OCI-LY7 (cell line): ENCODE measurements around the gene UBE4B. TPM values are rescaled to one million over a fixed set of nuclear protein-coding genes. Genes with fewer than 3 reads are reported as not detected.

Experiments
- BruUV-seq: library from RNA; stranded (reverse); fragments of 400-500 nt; replicated peaks from 2 replicates; lab custom pipeline; 2021; lab: Mats Ljungman, UMichigan
- CTCF ChIA-PET: fragments of 300-600 bp; sonication (Branson Sonifier 250); formaldehyde crosslinking; loops from one replicate; lab custom pipeline; 2022; ENCODE audit warnings: antibody characterized with exemption; ENCODE audit not compliant: unreplicated experiment; lab: Charles Lee
- POLR2A ChIA-PET: fragments of 300-600 bp; sonication (Branson Sonifier 250); formaldehyde crosslinking; loops from one replicate; lab custom pipeline; 2022; ENCODE audit warnings: antibody characterized with exemption; lab: Charles Lee
- DNase-seq: peaks from one replicate; pipeline ENCODE4 v3.0.0-alpha.2; 2015; ENCODE audit warnings: low spot score
- H2AFZ ChIP-seq: fragments of 200-600 bp; sonication (generic), shearing (Covaris generic); 2 replicates; pipeline ENCODE4 v1.6.1; 2014; ENCODE audit warnings: mild to moderate bottlenecking, antibody characterized with exemption, low read length, moderate library complexity
- H3K27ac ChIP-seq: fragments of 200-600 bp; sonication (generic); 2 replicates; pipeline ENCODE4 v1.5.1; 2014; ENCODE audit warnings: mixed run types, low read depth, mild to moderate bottlenecking, moderate library complexity, low read length, inconsistent platforms; ENCODE audit not compliant: poor library complexity, severe bottlenecking
- H3K36me3 ChIP-seq: fragments of 200-600 bp; sonication (generic); 2 replicates; pipeline ENCODE4 v1.6.1; 2014; ENCODE audit warnings: mild to moderate bottlenecking, antibody characterized with exemption, low read length, moderate library complexity, mixed read lengths; ENCODE audit not compliant: insufficient read depth
- H3K4me1 ChIP-seq: fragments of 200-600 bp; sonication (generic); 2 replicates; pipeline ENCODE4 v1.5.1; 2014; ENCODE audit warnings: mild to moderate bottlenecking, low read length; ENCODE audit not compliant: insufficient read depth, poor library complexity, severe bottlenecking
- H3K4me2 ChIP-seq: fragments of 200-600 bp; sonication (generic); 2 replicates; pipeline ENCODE4 v1.6.1; 2014; ENCODE audit warnings: mild to moderate bottlenecking, low read length
- H3K4me3 ChIP-seq: fragments of 200-600 bp; sonication (generic); 2 replicates; pipeline ENCODE4 v1.5.1; 2014; ENCODE audit warnings: mild to moderate bottlenecking, low read depth, low read length; ENCODE audit not compliant: poor library complexity, severe bottlenecking
- H3K79me2 ChIP-seq: fragments of 200-600 bp; sonication (generic); 2 replicates; pipeline ENCODE4 v1.6.1; 2016; ENCODE audit warnings: low read depth, mild to moderate bottlenecking, low read length, moderate library complexity, mixed read lengths; ENCODE audit not compliant: insufficient read depth
- H3K9me2 ChIP-seq: fragments of 200-600 bp; sonication (generic); 2 replicates; pipeline ENCODE4 v1.6.1; 2016; ENCODE audit warnings: mild to moderate bottlenecking, low read length, mixed read lengths; ENCODE audit not compliant: insufficient read depth
- H3K9me3 ChIP-seq: fragments of 200-600 bp; sonication (generic); 2 replicates; pipeline ENCODE4 v1.6.1; 2014; ENCODE audit warnings: mild to moderate bottlenecking, mixed run types, low read length, mixed read lengths
- H4K20me1 ChIP-seq: fragments of 200-600 bp; sonication (generic); 2 replicates; pipeline ENCODE4 v1.6.1; 2014; ENCODE audit warnings: mild to moderate bottlenecking, antibody characterized with exemption, low read length, moderate library complexity, mixed read lengths; ENCODE audit not compliant: insufficient read depth
- CTCF ChIP-seq: fragments of 200-600 bp; sonication (generic); conservative IDR thresholded peaks from 2 replicates; pipeline ENCODE4 v1.5.1; 2014; ENCODE audit warnings: mild to moderate bottlenecking, antibody characterized with exemption, low read length, moderate library complexity, mixed read lengths
- EZH2phosphoT487 ChIP-seq: fragments of 200-600 bp; sonication (generic); IDR thresholded peaks from 2 replicates; pipeline ENCODE4 v1.6.1; 2018; ENCODE audit warnings: low read depth, borderline replicate concordance, mild to moderate bottlenecking, mixed run types, antibody characterized with exemption, low read length, moderate library complexity, mixed read lengths
- intact Hi-C: fragments of 100-400 bp; cut with micrococcal nuclease; formaldehyde crosslinking; loops from one replicate; pipeline ENCODE4 v1.10.0; 2022; ENCODE audit not compliant: unreplicated experiment
- total RNA-seq, 2 experiments: library from RNA; depleted of rRNA in 1 of 2; stranded (reverse); fragments of >200 nt in 1 of 2; shearing (Covaris generic) in 1 of 2; gene quantifications; 2 replicates each; pipeline ENCODE4 v1.2.3, GENCODE V29; 2014 to 2022

Gene UBE4B
- total RNA-seq, 2 experiments from 2014 or later = 21.5 to 40.7 TPM

GRCh38 chr1:10179406-10180091 lies 146.8 kb downstream of the UBE4B start:
- H3K4me2 ChIP-seq = no peak overlapping the region

DNA sequence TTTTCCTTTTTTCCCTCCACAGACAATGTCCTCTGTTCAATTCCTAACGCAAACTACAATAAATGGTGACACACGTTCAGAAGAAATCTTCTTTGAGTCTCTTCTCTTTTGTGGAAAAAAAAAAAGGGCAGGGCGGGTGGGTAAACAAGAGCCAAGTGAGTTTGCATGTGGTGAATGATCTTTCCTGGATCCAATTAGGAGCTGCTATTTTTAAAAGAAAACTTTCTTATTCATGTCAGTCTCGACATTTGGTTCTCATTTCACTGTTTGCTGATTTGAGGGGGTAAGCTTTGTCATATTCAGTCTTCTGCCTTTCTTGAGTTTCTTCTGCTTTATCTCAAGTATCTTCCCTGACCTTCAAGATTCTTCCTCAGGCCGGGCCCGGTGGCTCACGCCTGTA lies 148.4 kb downstream of the UBE4B start:
- TF ChIP-seq EZH2phosphoT487 (no peak), CTCF (no peak)
- H4K20me1 ChIP-seq = no peaks in the 10 kb centered on the region
- 0 out of 2 replicates have a peak, but pooled peaks cover 1% of the 10 kb centered on the region for H3K9me3 ChIP-seq
- POLR2A ChIA-PET = no interaction called here
- no peaks in the 10 kb centered on the region for H3K4me1 ChIP-seq
- DNase-seq = no peak
- H2AFZ ChIP-seq = no peak overlapping the region
- no TSS peak for BruUV-seq
- intact Hi-C loops = no loop called here
- H3K36me3 ChIP-seq = peaks cover 16% of the 10 kb centered on the region
- no peaks in the 10 kb centered on the region for H3K79me2 ChIP-seq
- CTCF ChIA-PET = no interaction called here
- no peak overlapping the region for H3K27ac ChIP-seq
- no peak overlapping the region for H3K4me3 ChIP-seq
- no peak overlapping the region for H3K4me2 ChIP-seq
- H3K9me2 ChIP-seq = no peaks in the 10 kb centered on the region

More at GRCh38 chr1:10179406-10180091, 146.8 kb downstream of the UBE4B start:
- ChIA-PET POLR2A (no interaction called here), CTCF (no interaction called here)
- Histone ChIP-seq H3K79me2 (no peaks in the 10 kb centered on the region), H3K9me3 (0 out of 2 replicates have a peak, but pooled peaks cover 5% of the 10 kb centered on the region), H3K4me3 (no peak overlapping the region), H2AFZ (no peak overlapping the region), H4K20me1 (no peaks in the 10 kb centered on the region), H3K9me2 (no peaks in the 10 kb centered on the region), H3K27ac (no peak overlapping the region), H3K36me3 (peaks cover 21% of the 10 kb centered on the region), H3K4me1 (no peaks in the 10 kb centered on the region)
- TF ChIP-seq CTCF = no peak
- TF ChIP-seq EZH2phosphoT487 = no peak
- no TSS peak for BruUV-seq
- DNase-seq = no peak
- intact Hi-C loops = no loop called here

DNA sequence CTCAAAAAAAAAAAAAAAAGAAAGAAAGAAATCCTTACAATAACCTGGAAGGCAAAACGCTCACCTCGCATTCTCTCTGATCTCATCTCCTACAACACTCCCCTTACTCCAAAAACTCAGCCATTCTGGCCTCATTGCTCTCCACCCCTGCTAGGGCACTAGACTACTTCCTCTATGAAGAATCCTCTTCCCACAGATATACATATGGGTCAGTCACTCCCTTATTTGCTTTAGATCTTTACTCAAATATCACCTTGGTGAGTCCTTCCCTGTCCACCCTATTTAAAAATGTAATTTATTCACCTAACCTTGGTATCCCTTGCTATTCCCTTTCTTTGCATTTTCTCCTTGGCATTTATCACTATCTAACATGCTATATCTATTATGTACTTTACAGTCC lies 153.0 kb downstream of the UBE4B start:
- Histone ChIP-seq H3K27ac (no peak overlapping the region), H3K79me2 (no peaks in the 10 kb centered on the region), H2AFZ (no peak overlapping the region), H3K4me2 (no peak overlapping the region), H3K9me2 (no peaks in the 10 kb centered on the region), H3K9me3 (no peaks in the 10 kb centered on the region), H3K4me3 (no peak overlapping the region), H3K4me1 (no peaks in the 10 kb centered on the region), H4K20me1 (no peaks in the 10 kb centered on the region), H3K36me3 (peaks cover 2% of the 10 kb centered on the region; the same call in 1 of the 2 replicates)
- BruUV-seq = no TSS peak
- intact Hi-C loops = no loop called here
- POLR2A ChIA-PET = no interaction called here
- TF ChIP-seq EZH2phosphoT487 (no peak), CTCF (no peak)
- DNase-seq = no peak
- CTCF ChIA-PET = no interaction called here
